Measurements from ENCODE around the gene SPTBN1.
A peak's percentile ranks its signal among the peaks of the same experiment; 100 is the strongest.

SPTBN1 gene

DNA sequence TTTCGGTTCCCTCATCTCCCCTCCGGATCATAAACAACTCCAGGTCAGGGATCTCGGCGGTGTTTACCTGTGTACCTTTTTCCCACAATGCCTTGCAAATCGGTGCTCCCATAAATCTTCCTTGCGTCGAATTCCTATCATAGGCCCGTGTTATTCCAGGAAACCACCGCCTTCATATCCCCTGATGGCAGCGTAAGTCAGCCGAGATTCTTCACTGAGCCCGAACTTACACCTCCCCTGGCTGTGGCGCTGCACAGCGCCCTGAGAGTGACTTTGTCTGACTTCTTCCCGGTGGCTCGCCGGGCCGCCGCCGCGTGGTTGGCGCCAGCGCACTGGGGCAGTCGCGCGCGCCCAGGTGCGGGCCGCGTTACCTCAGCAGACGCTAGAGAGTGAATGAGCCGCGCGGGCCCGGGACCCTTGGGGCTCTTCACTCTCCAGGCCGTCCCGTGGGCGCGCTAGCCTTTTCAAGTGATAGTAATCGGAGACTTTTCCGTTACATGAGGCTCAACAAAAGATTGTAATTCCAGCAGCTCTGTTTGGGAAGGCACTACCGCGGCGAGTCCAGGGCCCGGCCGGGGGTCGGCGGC, 101.6 kb downstream of the SPTBN1 start:
- DNase-seq = peak; percentile 71 to 75

DNA sequence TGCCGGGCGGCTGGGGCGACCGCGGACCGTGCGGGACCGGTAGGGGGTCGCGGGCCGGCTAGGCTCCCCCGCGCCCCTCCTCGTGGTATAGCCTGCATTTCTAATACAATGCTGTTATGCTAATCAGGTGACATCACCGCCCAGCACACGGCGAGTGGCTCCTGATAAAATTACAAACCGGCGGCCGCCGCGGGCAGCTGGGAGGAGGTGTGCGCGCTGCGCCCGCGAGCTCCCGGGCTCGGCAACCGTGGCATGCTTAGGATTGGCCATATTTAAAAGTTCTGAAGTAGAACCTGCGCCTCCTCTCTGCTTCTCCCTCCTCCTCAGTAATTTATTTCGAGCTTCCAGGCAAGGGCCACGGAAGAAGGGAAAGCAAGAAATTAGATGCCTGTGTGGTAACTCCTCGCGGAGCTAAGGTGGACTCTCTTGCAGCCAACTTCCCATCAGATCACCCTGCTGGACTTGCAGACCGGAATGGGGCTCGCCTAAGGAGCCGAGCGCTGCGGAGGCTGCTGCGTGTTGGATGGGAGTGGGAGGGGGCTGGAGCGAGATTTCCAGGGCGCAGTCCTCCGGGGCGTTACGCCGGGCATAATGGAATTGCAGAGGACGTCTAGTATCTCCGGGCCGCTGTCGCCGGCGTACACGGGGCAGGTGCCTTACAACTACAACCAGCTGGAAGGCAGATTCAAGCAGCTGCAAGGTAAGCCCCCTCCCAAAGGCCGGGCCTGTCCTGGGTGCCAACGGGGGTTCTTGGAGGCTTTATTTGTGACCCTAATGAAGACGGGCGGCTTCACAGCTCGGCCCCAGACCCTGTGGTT, 102.3 kb downstream of the SPTBN1 start:
- DNase-seq = peak; percentile 72 to 76

DNA sequence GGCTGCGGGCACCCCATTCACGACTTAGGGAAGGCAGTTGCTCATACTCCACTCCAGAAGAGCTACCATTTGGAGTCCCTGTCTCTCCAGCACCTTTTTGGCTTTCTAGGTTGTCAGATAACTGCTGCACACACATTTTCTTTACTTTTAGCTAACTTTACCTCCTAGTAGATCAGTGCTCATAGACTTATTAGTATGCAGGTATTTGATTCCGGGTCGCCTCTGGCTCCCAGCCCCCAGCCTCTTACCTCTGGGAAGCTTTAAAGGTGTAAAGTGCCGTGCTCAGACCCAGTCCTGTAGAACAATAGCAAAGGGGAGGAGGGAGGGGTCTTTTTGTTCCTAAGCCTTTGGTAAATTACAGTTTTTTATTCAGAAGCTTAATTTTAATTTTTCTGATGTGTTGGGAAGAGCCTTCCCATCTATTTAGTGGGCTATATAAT, 102.9 kb downstream of the SPTBN1 start:
- no peak for DNase-seq

DNA sequence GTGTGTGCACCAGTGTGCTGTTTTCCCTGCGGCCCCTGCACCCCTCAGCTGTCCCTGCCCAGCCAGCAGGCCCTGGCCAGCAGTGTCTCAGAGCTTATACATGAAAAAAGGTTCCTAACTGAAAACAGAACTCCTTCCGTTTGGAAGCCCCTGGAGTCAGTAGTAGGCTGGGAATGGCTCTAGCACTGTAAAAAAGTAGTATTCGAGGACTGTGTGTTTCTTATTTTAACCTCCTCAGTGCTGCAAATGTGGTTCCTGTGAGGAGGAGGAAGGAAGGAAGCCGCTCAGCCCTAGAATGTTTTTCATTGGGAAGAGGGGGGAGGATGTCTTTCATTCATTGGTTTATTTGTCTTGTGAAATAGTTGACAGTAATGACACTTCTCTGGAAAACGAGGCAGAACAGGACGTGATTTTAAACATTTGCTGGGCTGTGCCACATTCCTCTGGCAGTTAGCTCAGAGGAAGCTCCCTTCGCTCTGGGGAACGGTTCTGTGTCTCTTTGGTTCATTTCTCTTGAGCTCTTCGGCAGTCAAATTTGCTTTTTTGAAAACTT, 103.5 kb downstream of the SPTBN1 start:
- no peak for DNase-seq

DNA sequence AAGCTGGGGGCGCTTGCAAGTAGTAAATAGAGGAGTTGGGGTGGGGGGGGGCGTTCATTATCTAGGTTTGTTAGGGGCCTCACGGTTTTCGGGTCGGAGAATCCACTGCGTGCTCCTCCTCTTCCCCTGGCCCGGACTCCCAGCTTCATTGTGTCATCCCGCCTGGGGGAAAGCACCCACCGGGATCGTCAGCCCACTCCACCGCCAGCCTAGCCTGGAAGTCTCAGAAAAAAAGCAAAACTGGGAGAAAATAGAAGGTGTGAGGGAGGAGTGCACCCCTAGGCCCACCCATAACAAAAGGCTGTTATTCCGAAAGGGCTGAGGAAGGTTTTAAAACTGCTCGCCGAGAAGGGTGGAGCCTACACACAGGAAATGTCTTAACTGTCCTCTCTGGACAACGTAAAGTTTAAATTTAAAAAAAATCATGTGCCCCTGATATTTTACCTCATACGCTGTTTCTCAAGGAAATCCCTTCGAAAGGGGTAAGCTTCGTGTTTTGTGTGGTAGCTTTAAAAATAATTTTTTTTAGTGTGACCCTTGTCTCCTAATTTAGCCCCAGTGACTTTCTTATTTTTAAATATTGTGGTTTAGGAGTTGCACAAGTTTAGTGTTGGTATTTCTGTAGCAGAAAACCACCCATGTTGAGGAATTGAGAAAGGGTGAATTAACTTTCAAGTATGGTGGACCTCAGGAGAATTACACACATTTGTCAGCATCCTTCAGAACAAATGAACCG, 104.2 kb downstream of the SPTBN1 start:
- peak; percentile 51 for DNase-seq

DNA sequence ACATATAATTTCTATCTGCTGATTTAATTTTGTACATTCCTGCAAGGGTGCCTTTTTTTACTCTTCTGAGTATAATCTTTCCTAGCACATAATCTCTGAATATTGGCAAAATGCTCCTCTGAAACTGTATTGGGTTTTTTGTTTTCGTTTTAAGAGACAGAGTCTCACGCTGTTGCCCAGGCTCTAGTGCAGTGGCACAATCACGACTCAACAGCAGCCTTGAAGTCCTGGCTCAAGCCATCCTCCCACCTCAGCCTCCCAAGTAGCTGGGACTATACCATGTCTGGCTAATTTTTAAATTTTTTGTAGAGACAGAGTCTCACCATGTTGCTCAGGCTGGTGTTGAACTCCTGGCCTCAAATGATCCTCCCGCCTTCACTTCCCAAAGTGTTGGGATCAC, 104.9 kb downstream of the SPTBN1 start:
- DNase-seq = no peak

DNA sequence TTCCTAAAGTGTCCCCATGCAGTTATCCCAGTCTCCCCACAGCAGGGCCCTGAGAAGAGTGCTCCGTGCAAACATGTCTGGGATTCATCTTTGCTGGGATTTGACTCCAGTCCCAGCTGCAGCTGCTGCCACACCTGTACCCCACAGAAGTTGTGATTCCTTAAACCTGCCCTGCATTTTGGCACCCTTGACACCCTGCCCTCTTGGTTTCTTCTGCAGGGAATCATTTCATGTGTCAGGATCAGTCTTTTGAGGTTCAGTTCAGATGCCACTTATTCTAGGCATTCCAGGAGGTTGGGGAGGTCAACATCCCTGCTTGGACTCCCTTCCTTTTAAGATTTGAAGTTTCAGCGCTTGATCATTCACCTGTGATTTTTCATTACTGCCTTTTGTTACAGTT, 108.3 kb downstream of the SPTBN1 start:
- DNase-seq = no peak

DNA sequence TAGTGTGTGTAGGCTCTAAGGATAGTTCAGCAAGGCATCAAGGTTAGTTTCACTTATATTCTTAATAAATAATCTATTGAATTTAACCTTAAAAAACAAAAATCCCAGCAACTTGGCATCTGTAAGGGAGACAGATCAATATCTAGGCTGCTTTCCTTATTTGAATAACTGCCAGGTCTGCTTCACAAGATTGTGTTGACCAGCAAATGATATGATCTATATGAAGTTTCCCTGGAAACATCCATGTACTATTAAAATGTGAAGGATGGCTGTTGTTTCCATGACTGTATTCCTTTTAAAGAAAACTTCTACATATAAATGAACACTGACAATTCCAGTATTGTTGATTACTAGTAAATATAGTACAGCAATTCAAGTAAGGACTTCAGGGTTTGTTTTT, 109.4 kb downstream of the SPTBN1 start:
- no peak for DNase-seq

DNA sequence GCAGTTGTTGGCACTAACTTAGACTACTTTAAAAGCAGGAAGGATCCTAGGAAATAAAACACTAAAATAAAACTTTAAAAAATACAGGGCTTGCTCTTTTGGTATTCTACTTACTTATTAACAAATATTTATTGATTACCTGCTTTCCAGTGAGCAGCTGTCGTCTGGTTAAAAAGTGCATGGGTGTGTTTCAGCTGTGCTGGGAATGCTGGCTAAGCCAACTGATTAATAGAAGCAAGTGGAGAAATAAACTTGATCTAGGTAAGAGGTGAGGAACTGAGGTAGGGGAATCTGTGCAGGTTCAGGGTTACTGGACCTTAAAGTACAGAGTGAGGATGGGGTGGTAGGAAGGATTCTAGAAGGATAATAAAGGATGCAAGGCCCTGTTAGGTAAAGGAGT, 110.8 kb downstream of the SPTBN1 start:
- DNase-seq = no peak

DNA sequence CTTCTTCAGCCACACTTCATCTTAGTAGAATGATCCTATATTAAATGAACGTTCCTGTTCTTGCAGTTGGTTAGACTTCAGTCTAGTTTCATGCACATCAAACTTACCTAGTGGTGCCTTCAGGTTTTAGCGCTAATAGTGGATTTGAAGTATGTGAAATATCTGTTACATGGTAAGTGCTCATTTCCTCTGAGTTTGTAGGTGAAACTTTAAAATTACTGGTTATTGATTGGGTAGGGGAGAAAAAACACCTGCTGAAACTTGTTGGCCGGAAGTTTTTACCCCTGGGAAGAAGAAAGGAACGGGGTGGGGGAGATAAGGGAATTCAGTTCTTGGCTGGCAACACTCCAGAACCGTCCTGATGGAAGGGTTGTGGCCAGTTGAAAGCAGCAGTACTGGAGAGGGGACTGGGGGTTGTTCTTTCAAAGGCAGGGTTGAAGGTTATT, 112.8 kb downstream of the SPTBN1 start:
- no peak for DNase-seq

DNA sequence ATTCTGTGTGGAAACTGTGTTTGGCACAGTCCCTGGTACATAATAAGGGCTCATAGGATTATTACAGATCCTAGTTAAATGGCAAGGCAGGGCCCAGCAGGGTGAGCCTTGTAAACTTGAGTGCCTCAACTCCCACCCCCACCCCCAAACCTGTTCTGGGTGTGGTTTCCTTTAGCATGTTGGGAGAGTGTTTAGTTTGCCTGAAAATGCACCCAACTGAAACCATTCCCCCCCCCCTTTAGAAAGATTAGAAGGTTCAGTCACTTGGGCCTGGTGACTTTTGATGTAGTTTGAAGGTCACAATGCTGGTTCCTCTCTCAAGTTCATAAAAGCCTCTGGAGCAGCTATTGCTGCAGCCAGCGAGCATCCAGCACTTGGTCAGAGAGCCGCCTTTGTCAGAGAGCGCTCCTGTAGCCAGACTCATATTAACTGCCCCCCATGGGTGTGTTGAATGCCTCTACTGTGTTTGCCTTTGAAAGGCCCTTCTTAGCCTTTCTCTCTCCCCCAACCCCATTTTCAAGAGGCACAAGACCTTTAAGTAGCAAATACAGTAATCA, 113.7 kb downstream of the SPTBN1 start:
- DNase-seq = no peak

DNA sequence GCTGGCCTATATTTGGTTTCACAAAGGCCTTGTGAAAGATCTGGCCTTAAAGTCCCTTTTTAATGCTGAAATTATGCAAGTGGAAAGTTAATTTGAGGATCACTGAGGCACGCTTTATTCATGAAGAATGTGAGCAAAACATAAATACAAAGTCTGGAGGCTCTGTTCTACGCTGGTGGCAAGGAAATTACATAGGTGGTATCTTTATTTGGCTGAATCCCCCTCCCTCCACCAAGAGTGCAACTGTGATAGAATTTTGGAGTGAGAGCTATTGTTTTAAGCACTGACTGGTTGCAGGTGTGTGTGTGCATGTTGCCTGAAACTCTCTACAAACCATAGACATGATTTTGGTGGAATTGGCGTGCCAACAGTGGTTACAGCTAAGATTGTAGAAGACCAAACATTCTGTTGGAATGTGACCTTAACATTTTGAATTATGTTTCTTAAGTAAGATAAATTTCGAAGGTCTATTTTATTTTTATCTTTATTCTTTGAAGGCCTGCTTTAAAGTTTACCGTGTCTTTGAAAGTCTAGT, 114.3 kb downstream of the SPTBN1 start:
- no peak for DNase-seq

DNA sequence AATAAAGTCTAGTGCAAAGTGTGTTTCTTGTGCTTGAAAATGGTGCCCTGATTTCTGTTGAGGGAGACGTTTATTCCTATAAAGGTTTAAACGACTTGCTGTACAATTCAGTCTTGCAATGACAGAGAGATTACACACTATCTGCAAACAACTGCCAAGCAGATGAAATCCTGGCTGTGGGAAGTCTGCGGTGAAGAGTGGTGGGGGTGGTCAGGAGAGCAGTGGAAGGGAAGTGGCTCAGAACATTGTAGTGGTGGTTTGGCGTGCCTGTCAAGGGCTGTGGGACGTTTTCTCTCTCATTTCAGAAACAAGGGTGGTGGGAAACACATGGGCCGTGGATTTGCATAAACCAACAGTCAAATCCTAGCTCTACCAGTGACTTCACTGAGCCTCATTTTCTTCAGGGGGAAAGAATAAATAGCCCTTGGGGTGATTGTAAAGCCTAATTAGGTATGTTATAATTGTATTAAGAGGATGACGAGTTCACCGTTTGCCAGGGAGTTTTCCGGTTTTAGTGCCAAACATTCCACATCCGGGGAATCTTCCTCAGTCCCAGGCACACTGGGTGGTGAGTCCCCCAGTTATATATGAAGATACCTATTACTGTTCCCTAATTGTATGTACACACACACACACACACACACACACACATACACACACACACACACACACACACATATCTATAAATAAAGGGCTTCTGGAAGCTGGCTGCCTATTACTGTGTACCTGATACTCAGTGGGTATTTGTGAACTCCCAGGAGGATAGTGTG, 115.0 kb downstream of the SPTBN1 start:
- DNase-seq = peak; percentile 82 to 87

DNA sequence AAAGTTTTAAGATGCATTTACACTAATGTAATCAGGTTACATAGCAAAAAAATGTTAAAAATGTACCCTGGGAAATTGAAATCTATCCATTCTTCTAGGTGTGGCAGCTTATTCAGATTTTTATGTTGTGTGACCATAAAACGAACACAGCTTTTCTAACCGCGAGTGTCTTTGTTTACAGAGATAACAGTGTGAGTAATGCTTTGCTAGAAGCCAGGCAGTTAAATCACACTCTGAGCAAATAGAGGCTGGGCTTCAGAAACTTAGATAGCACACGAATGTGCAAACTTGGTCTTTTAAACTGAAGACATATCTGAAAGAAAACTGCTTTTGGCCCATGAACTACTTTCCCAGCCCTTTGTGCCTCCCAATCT, 116.1 kb downstream of the SPTBN1 start:
- no peak for DNase-seq

DNA sequence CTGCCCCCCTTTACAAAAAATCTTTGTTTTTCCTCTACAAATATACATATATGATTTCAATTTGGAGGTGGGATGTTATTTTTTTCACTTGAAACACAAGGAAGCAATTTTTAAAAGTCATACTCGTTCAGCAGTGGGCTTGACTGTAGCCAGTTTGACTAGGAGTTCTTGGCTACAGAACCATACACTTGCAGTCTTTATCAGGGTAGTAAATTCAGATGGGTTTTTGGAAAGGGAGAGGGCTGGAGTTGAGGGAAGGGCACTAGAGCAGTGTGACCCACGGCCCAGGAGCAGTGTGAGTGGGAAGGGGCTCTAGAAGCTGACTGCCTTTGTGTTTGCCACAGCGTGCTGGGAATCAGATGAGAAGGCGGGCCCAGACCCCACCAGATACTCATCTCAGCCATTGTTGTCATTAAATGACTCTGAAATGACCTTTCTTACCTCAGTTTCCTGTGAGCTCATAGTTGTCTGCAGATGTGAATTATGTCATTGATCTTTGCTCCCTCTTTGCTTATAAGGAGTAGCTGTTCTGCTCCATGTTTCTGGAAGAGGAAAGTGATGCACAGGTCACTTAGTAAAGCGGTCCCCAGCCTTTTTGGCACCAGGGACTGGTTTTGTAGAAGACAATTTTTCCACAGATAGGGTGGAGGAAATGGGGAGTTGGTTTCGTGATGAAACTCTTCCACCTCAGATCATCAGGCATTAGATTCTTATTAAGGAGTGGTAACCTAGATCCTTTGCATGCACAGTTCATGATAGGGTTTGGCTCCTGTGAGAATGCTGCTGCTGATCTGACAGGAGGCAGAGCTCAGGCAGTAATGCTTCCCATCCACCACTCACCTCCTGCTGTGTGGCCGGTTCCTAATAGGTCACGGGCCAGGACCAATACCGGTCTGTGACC, 116.8 kb downstream of the SPTBN1 start:
- DNase-seq = peak; percentile 57 to 67

DNA sequence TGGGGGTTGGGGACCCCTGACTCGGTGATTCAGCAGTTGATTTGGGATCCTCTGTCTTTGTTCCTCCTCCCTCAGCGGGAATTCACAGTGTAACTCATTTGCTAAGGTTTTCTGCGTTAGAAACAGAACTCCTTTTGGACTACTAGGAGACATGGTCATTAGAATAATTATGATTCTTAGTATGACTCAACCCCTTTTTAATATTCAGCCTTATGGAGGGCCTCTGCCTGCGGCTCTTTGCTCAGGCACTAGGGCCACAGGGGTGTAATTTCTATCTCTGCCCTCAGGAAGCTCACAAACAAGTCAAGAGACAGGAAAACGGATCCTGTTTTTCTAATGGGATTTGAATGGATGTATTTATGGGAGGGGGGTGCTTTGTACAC, 117.4 kb downstream of the SPTBN1 start:
- no peak for DNase-seq

DNA sequence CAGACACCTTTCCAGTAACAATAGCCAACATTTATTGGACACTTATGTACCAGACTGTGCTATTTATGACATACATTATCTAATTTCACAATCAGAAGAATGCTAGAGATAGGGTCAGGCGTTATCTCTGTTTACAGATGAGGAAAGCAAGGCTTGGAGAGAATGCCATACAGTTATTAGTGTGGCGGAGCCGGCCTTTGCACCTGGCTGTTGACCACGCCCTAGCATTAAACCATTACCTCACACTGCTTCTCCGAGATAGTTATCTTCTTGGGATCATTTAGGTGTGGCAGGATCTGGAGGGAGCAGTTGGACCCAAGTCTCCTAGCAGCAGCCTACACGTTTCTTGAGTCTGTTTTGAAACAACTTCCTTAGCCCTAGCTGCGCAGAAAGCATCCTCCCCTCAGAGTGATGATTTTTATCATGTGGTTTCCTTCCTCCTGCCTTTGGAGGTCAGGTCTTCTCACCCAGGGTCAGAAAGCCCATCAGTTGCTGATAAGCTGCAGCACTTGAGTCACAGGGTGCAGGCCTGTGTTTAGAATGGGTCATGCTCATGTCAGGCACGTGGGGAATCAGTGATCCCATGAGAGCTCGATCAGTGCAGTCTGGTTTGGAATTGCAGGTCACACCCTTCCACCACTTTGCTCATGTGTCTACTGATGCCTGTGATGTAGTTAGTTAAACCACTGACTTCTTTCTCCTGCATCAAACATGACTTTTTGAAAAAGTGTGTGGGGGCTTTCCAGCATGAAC, 118.2 kb downstream of the SPTBN1 start:
- peak; percentile 44 to 53 for DNase-seq

DNA sequence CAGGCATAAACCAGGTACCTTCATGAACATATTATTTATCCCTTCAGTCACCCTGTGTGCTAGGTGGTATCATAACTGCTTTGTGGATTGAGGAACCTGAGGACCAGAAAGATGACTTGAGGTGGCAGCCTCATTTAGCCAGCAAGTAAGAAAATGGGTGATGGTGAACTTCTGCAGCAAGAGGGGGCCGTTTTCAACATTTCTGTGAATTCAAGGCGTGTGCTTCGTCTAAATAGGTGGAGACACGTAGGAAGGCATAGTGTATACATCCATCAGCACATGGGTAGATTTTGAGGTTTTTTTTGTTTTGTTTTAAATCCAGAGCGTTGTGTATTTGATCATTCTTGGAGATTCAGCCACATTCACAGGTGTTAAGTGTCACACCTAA, 118.7 kb downstream of the SPTBN1 start:
- no peak for DNase-seq

DNA sequence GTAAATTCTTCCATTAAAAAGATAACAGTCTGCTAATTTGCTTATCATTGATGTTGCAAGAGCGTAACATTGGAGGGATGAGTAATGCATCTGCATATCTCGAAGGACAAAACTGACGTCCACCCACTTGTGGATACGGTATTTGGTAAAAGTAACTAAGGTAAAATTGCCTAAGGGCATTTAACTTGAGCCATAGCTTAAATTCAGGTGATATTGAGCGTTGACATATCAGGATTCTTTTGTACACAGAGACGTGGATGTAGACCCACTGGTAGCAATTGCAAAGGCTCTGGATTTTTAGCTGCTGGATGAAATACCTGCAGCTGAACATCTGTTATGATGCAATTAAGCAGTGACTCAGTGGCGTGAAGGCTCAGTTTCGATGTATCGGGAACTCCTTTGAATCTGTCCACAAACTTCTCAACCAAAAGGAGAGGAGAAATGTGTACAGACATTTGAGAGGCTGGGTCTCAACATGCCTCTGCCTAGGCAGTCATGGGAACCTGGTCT, 119.3 kb downstream of the SPTBN1 start:
- peak in 1 of 2 experiments; percentile 40 for DNase-seq

DNA sequence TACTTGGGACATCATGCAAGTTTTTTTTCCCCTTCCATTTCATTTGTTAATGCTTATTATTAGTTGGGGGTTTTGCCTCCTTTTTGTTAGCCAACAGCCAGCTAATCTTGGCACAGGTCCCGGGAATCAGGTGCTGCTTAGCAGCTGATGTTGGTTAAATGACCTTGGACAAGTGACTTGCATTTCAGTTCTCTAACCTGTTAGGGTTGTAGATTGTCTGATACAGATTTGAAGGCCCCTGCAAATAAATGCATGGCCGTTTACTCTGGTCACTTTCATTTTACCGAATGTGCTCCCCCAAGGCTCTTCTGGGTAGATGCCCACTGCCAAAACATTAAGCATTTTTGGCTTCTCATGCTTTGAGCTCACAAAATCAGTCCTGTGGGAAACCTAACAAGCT, 120.9 kb downstream of the SPTBN1 start:
- DNase-seq = no peak

All from activated CD4-positive, alpha-beta T cell treated with anti-CD3 and anti-CD28 coated beads, Interleukin-2, amount 50 U/mL, for 48 hours (primary cell).